Naive B cell (primary cell): ENCODE data around the gene VEZT. TPM values are rescaled to one million over a fixed set of nuclear protein-coding genes. Genes with fewer than 3 reads are reported as not detected.
A peak's percentile ranks its signal among the peaks of the same experiment; 100 is the strongest.
"Not testable (repeated sequence)": the region's sequence is repeated elsewhere in the genome, so short reads cannot be mapped to it uniquely, and the experiment has no call there.

ENCODE experiments used
- ATAC-seq, 2 donors: fragments of 150-1000 bp; cut with Tn5 transposase; 2 replicates each; pipeline ENCODE4 v1.10.0; 2021; ENCODE audit warnings: low read depth in 2 of 2, mild to moderate bottlenecking in 2 of 2, moderate library complexity in 2 of 2
- DNase-seq: peaks from one replicate; pipeline ENCODE4 v3.0.0; 2022
- H3K27ac Mint-ChIP-seq, 6 donors: one replicate each; pipeline ENCODE4 v1.8.0; 2020 to 2022; ENCODE audit warnings: mild to moderate bottlenecking in 6 of 6, mixed read lengths in 6 of 6, moderate library complexity in 5 of 6, inconsistent platforms in 2 of 6
- H3K27me3 Mint-ChIP-seq, 3 donors: one replicate each; pipeline ENCODE4 v1.8.0; 2021 to 2022; ENCODE audit warnings: mixed read lengths in 3 of 3, mild to moderate bottlenecking in 1 of 3
- H3K36me3 Mint-ChIP-seq, 2 donors: one replicate each; pipeline ENCODE4 v1.8.0; 2020 to 2022; ENCODE audit warnings: mixed read lengths in 2 of 2, inconsistent platforms in 1 of 2, mild to moderate bottlenecking in 1 of 2
- H3K4me1 Mint-ChIP-seq, 3 donors: one replicate each; pipeline ENCODE4 v1.8.0; 2020 to 2022; ENCODE audit warnings: mixed read lengths in 3 of 3, inconsistent platforms in 1 of 3, mild to moderate bottlenecking in 1 of 3, moderate library complexity in 1 of 3
- H3K4me3 Mint-ChIP-seq, 8 donors: one replicate each; pipeline ENCODE4 v1.8.0; 2020 to 2022; ENCODE audit warnings: mild to moderate bottlenecking in 8 of 8, mixed read lengths in 8 of 8, moderate library complexity in 8 of 8, inconsistent platforms in 2 of 8
- H3K9me3 Mint-ChIP-seq, 7 donors: one replicate each; pipeline ENCODE4 v1.8.0; 2020 to 2022; ENCODE audit warnings: mixed read lengths in 7 of 7, mild to moderate bottlenecking in 5 of 7, inconsistent platforms in 2 of 7, moderate library complexity in 1 of 7
- polyA plus RNA-seq, 6 donors: library from polyadenylated mRNA; unstranded; fragments of 300-500 nt; fragmentation: Illumina TruSeq; gene quantifications; one replicate each; pipeline ENCODE4 v1.2.3, GENCODE V29; 2021; ENCODE audit warnings: low read depth in 6 of 6

The VEZT gene
- polyA plus RNA-seq, 6 donors from 2014 or later, result 15.1 to 24.6 (median 20.6) TPM

- Mint-ChIP-seq H3K4me3 (no peak overlapping the region), H3K27ac (no peak overlapping the region), H3K9me3 (peaks cover 0 to 2% (median 0%) of the 10 kb centered on the region in 7 donors), H3K36me3 (no peaks in the 10 kb centered on the region), H3K4me1 (no peaks in the 10 kb centered on the region), H3K27me3 (peaks cover 0 to 3% (median 0%) of the 10 kb centered on the region in 3 donors)
- no peak for DNase-seq
- no peak for ATAC-seq
Observed at GRCh38 chr12:95191060-95191696, 26.4 kb upstream of the VEZT start.

GRCh38 chr12:95192271-95192670, 25.3 kb upstream of the VEZT start:
- Mint-ChIP-seq H3K27me3 (peaks cover 0 to 3% (median 0%) of the 10 kb centered on the region in 3 donors), H3K27ac (no peak overlapping the region), H3K4me1 (no peaks in the 10 kb centered on the region), H3K36me3 (no peaks in the 10 kb centered on the region), H3K9me3 (peaks cover 0 to 2% (median 0%) of the 10 kb centered on the region in 7 donors), H3K4me3 (no peak overlapping the region)
- no peak for ATAC-seq
- DNase-seq, result no peak

- DNase-seq (no peak), ATAC-seq (no peak)
- no peaks in the 10 kb centered on the region for H3K36me3 Mint-ChIP-seq
- peaks cover 0 to 2% (median 0%) of the 10 kb centered on the region in 7 donors for H3K9me3 Mint-ChIP-seq
- no peak overlapping the region for H3K4me3 Mint-ChIP-seq
- H3K27me3 Mint-ChIP-seq, result peaks cover 0 to 3% (median 0%) of the 10 kb centered on the region in 3 donors
- H3K4me1 Mint-ChIP-seq, result no peaks in the 10 kb centered on the region
- H3K27ac Mint-ChIP-seq, result no peak overlapping the region
Observed at GRCh38 chr12:95193139-95193538, 24.5 kb upstream of the VEZT start.

GRCh38 chr12:95195122-95195521, 22.5 kb upstream of the VEZT start:
- peaks cover 0 to 1% (median 0%) of the 10 kb centered on the region in 3 donors for H3K4me1 Mint-ChIP-seq
- DNase-seq, result no peak
- peaks cover 0 to 2% (median 0%) of the 10 kb centered on the region in 7 donors for H3K9me3 Mint-ChIP-seq
- peaks cover 0 to 3% (median 0%) of the 10 kb centered on the region in 3 donors for H3K27me3 Mint-ChIP-seq
- no peak for ATAC-seq
- H3K4me3 Mint-ChIP-seq, result no peak overlapping the region
- H3K27ac Mint-ChIP-seq, result peak overlapping the region in 1 of 6 donors; percentile 28
- H3K36me3 Mint-ChIP-seq, result no peaks in the 10 kb centered on the region

- H3K9me3 Mint-ChIP-seq, ATAC-seq, H3K27me3 Mint-ChIP-seq, H3K4me3 Mint-ChIP-seq, DNase-seq, H3K27ac Mint-ChIP-seq, H3K4me1 Mint-ChIP-seq, H3K36me3 Mint-ChIP-seq: not testable (repeated sequence)
Observed at GRCh38 chr12:95196875-95197569, 20.6 kb upstream of the VEZT start.

GRCh38 chr12:95197636-95198035, 20.0 kb upstream of the VEZT start:
- H3K27ac Mint-ChIP-seq, result no peak overlapping the region
- H3K4me1 Mint-ChIP-seq, result peaks cover 3 to 6% (median 4%) of the 10 kb centered on the region in 3 donors
- no peaks in the 10 kb centered on the region for H3K36me3 Mint-ChIP-seq
- no peak overlapping the region for H3K4me3 Mint-ChIP-seq
- peaks cover 0 to 3% (median 0%) of the 10 kb centered on the region in 3 donors for H3K27me3 Mint-ChIP-seq
- no peaks in the 10 kb centered on the region for H3K9me3 Mint-ChIP-seq
- no peak for ATAC-seq
- no peak for DNase-seq

- DNase-seq (no peak), ATAC-seq (peak in 1 of 2 donors; percentile 30)
- H3K4me3 Mint-ChIP-seq, result no peak overlapping the region
- peak overlapping the region in 1 of 6 donors; percentile 37 for H3K27ac Mint-ChIP-seq
- H3K27me3 Mint-ChIP-seq, result peaks cover 0 to 3% (median 0%) of the 10 kb centered on the region in 3 donors
- no peaks in the 10 kb centered on the region for H3K9me3 Mint-ChIP-seq
- H3K4me1 Mint-ChIP-seq, result peaks cover 11 to 14% (median 11%) of the 10 kb centered on the region in 3 donors
- no peaks in the 10 kb centered on the region for H3K36me3 Mint-ChIP-seq
Observed at GRCh38 chr12:95198914-95199313, 18.7 kb upstream of the VEZT start.

- H3K27ac Mint-ChIP-seq, result peak overlapping the region in 1 of 6 donors; percentile 16
- no peaks in the 10 kb centered on the region for H3K9me3 Mint-ChIP-seq
- ATAC-seq, result no peak
- no peak overlapping the region for H3K4me3 Mint-ChIP-seq
- DNase-seq, result no peak
- H3K4me1 Mint-ChIP-seq, result peaks cover 18 to 19% (median 18%) of the 10 kb centered on the region in 3 donors
- H3K27me3 Mint-ChIP-seq, result peaks cover 0 to under 1% (median 0%) of the 10 kb centered on the region in 3 donors
- no peaks in the 10 kb centered on the region for H3K36me3 Mint-ChIP-seq
Observed at GRCh38 chr12:95200128-95200894, 17.3 kb upstream of the VEZT start.

- ATAC-seq (no peak), DNase-seq (no peak)
- H3K36me3 Mint-ChIP-seq, result no peaks in the 10 kb centered on the region
- peak overlapping the region in 3 of 6 donors; percentile 9 to 36 (median 16) for H3K27ac Mint-ChIP-seq
- H3K27me3 Mint-ChIP-seq, result no peaks in the 10 kb centered on the region
- no peaks in the 10 kb centered on the region for H3K9me3 Mint-ChIP-seq
- H3K4me1 Mint-ChIP-seq, result peaks cover 18 to 19% (median 18%) of the 10 kb centered on the region in 3 donors
- H3K4me3 Mint-ChIP-seq, result no peak overlapping the region
Observed at GRCh38 chr12:95201056-95201670, 16.4 kb upstream of the VEZT start.

- H3K4me1 Mint-ChIP-seq, result peaks cover 18 to 19% (median 18%) of the 10 kb centered on the region in 3 donors
- H3K4me3 Mint-ChIP-seq, result peak overlapping the region in 4 of 8 donors; percentile 2 to 73 (median 24)
- H3K27ac Mint-ChIP-seq, result no peak overlapping the region
- H3K9me3 Mint-ChIP-seq, result peaks cover 0 to 1% (median 0%) of the 10 kb centered on the region in 7 donors
- no peaks in the 10 kb centered on the region for H3K27me3 Mint-ChIP-seq
- no peaks in the 10 kb centered on the region for H3K36me3 Mint-ChIP-seq
- DNase-seq (no peak), ATAC-seq (no peak)
Observed at GRCh38 chr12:95202691-95203486, 14.7 kb upstream of the VEZT start.

GRCh38 chr12:95203487-95204030, 14.0 kb upstream of the VEZT start:
- H3K27ac Mint-ChIP-seq, result no peak overlapping the region
- H3K9me3 Mint-ChIP-seq, result peaks cover 0 to 1% (median 0%) of the 10 kb centered on the region in 7 donors
- ATAC-seq, result no peak
- H3K4me3 Mint-ChIP-seq, result peak overlapping the region in 2 of 8 donors; percentile 32 to 73
- H3K27me3 Mint-ChIP-seq, result no peaks in the 10 kb centered on the region
- DNase-seq, result no peak
- H3K4me1 Mint-ChIP-seq, result peaks cover 18 to 19% (median 18%) of the 10 kb centered on the region in 3 donors
- no peaks in the 10 kb centered on the region for H3K36me3 Mint-ChIP-seq

GRCh38 chr12:95204141-95204866, 13.3 kb upstream of the VEZT start:
- peaks cover 18% of the 10 kb centered on the region in 3 donors for H3K4me1 Mint-ChIP-seq
- no peak for DNase-seq
- H3K36me3 Mint-ChIP-seq, result no peaks in the 10 kb centered on the region
- no peak for ATAC-seq
- peaks cover 0 to 5% (median 0%) of the 10 kb centered on the region in 3 donors for H3K27me3 Mint-ChIP-seq
- H3K27ac Mint-ChIP-seq, result peak overlapping the region in 3 of 6 donors; percentile 24 to 85 (median 71)
- H3K4me3 Mint-ChIP-seq, result peak overlapping the region in 2 of 8 donors; percentile 2 to 55
- H3K9me3 Mint-ChIP-seq, result peaks cover 0 to 1% (median 0%) of the 10 kb centered on the region in 7 donors
